Renal cortical epithelial cell (primary cell): ENCODE measurements around the gene EBI3. TPM values are rescaled to one million over a fixed set of nuclear protein-coding genes. Genes with fewer than 3 reads are reported as not detected.
"Not testable (repeated sequence)": the region's sequence is repeated elsewhere in the genome, so short reads cannot be mapped to it uniquely, and the experiment has no call there.

Experiments used
- DNase-seq: peaks from one replicate; pipeline ENCODE4 v3.0.0-alpha.2; 2011; ENCODE audit warnings: low read depth
- total RNA-seq: library from RNA; depleted of rRNA; stranded (reverse); fragments of >200 nt; gene quantifications from 2 replicates; pipeline ENCODE4 v1.2.3, GENCODE V29; 2014

The EBI3 gene
- total RNA-seq: 1.3 and 2.4 TPM in 2 replicates

GRCh38 chr19:4229179-4229931, at the start of gene EBI3:
Gene EBI3, plus strand, starts transcription at chr19:4229523. Its CDS starts 28 bp downstream, at chr19:4229551.
- DNase-seq: peak; percentile 82

- DNase-seq: no peak
Observed at GRCh38 chr19:4181053-4181508, 48.2 kb upstream of the EBI3 start.

DNA sequence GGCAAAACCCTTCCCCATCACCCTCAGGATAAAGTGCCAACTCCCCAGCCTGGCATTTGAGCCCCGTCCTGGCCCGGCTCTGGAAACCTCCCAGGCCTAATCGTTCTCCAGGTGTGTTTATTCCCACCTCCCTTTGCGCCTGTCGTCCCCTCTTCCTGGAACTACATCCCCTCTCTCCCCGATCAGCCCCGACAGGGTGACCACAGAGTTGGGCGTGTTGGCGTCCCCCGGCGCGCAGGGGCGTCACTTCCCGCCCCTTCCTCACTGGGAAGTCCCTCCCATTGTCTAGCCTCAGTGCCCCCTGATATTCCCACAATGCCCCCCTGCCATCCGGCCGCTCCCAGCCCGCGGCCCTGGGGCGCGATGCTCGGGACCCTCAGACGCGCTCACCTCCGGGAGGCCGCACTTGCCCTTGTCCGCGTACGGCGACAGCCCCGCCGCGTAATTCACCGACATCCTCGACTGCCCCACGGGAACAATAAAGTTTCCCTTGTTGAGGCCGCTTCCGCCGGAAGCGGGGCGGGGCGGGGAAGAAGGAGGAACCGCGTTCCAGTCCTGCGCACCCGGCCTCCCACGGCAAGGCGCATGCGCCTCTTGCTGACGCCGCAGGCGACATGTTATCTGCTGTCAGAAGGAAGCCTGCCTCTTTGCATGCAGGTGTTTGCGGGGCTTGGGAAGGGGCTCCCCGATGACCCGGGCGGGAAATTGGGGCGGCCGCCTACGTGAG, 47.1 kb upstream of the EBI3 start, which contains the start of the genes ANKRD24 and SIRT6:
ANKRD24 (plus strand) TSS at position 606 of the 727 bp plus-strand sequence. CDS start 3,737 bp downstream, outside the sequence.
SIRT6 (minus strand) TSS at position 480 of the 727 bp plus-strand sequence; CDS start at position 456, 24 bp downstream.
- DNase-seq: peak; percentile 87

DNA sequence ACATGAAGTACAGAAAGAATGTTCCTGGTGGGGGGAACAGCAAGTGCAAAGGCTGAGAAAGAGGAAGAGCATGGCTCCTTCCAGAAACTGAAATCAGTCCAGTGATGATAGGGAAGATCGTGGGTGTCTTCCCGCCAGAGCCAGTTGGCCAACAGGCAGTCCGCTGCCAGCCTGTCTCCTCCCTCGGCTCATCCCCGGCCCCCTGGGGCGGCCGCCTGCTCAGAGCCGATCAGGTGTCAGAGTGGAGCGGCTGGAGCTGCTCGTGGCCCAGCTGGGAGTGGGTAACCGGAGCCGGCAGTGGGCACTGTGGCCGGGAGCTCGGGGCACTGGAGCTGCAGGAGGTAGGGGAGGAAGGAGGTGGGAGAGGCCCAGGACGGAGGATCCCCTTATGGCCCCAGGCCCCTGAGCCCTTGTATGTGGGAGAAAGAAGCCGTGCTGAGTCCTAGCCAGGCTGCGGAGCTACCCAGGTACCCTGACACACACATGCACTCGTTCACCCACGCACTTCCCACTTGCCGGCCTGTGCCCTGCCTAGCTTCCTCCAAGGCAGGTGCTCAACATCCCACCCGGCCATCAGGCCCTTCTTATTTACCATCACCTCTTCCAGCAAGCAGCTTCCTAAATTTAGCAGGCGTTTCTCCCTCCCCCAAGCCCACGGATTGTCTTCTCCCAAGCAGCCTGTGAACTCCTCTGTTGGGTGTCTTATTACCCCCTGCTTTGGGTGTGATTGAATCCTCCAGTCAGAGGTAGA, 45.2 kb upstream of the EBI3 start:
- DNase-seq: no peak

DNA sequence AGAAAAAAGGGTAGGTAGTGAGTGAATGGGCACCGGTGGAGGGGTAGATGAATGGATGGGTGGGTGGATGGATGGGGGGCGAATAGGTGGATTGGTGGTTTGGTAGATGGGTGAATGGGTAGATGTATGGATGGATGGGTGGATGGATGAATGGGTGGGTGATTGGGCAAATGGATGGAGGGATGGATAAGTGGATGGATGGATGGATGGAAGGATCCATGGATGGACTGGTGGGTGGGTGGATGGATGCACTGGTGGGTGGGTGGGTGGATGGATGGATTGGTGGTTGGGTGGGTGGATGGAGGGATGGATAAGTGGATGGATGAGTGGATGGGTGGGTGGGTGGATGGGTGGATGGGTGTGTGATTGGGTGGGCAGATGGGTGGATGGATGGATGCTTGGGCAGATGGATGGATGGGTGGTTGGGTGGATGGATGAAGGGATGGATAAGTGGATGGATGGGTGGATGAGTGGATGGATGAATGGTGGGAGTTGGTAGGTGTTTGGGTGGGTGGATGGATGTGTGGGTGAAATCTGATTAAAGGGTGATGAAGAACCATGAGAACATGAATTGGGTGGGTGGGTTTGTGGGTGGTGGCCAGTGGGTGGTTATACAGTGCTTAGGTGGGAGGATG, 44.5 kb upstream of the EBI3 start:
- DNase-seq: no peak

- DNase-seq: no peak
Observed at GRCh38 chr19:4185413-4186086, 43.8 kb upstream of the EBI3 start.

DNA sequence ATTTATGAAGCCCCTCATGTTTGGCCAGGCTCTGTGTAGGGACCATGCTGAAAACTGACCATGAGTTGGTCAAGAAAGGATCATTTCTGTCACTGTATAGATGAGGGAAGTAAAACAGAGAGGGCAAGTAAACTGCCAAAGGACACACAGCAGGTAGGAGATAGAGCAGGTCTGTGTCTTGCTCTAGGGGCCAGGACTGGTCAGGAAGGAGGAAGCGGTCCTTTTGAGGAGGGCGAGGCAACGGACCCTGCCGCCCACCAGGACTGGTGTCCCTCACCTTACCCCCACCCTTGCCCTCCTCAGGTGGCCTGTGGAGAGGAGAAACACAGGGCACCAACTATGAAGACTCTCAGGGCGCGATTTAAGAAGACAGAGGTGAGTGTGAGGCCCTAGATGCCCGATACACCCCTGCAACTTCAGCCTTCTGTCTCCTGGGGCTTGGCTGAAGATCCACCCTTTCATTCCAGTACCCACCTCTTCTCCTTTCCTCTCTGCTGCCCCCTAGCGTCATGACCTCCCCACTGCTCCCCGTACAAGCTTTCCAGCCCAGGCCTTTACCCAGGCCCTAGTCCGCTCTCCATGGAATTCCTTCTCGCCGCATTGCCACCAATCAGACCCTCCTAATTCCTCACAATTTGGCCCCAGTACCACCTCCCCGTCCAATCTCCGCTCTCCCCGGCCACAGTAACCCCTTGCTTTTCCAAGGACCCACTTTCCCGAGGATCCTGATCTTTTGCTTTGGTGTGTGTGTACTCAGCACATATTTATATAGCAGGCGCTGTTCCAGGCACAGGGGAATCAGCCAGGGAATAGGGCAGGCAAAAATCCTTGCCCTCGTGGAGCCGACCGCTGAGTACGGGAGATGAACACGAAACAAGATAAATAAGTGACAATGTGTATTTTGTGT, 43.0 kb upstream of the EBI3 start:
- DNase-seq: peak; percentile 41

DNA sequence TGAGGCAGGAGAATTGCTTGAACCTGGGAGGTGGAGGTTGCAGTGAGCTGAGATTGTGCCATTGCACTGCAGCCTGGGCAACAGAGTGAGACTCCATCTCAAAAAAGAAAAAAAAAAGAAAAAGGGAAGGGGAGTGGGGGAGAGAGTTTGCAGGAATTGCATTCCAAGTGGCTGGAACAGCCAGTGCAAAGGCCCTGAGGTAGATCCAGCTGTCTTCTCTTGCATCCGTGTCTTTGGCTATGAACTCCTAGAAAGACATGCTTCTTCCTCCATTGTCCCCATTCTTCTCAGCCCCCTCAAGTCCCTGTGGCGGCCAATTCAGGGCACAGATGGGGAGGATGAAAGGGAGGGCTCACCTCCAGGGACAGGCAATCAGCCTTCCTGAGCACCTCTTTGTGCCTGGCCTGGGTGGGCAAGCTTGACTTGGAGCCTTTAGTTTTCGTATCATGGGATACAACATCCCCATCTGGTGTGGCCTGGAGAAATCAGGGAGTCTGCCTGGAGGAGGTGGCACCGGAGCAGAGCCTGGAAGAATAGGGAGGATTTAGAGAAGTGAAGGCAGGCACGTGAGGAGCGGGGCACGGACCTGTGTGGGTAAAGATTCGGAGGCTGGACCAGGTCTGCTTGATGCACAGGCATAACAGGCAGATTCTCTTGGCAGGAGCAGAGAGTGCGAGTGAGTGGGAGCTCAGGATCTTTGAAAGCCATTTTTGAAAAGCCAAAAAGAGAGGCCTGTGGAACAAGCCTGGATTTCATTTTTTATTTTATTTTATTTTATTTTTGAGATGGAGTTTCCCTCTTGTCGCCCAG, 41.8 kb upstream of the EBI3 start:
- DNase-seq: no peak

DNA sequence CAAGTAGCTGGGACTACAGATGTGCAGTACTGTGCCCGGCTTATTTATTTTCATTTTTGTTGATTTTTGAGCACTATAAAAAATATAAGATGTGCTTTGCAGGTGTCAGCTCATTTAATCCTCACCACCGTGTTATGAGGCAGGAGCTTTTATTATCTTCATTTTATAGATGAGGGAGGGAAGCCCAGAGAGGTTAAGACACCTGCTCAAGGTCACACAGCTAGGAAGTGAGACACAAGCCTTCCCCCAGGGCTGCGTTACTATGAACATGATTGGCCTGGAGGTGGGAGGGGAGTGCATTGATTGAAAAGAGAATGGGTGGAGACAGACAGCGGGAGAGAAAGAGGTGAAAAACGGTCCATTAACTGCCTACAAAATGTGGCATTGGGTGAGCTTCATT, 39.7 kb upstream of the EBI3 start:
- DNase-seq: no peak

DNA sequence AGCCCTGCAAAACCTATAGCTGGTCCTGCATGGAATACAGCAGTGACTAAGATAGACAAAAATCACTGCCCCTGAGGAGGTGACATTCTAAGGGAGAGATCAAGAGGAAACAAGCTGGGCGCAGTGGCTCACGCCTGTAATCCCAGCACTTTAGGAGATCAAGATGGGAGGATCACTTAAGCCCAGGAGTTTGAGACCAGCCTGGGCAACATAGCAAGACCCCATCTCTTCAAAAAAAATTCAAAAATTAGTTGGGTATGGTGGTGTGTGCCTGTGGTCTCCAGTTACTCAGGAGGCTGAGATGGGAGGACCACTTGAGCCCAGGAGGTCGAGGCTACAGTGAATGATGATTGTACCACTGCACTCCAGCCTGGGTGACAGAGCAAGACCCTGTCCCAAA, 36.8 kb upstream of the EBI3 start:
- DNase-seq: not testable (repeated sequence)

GRCh38 chr19:4194353-4194752, 35.0 kb upstream of the EBI3 start:
- DNase-seq: no peak

- no peak for DNase-seq
Observed at GRCh38 chr19:4196009-4196408, 33.3 kb upstream of the EBI3 start.

DNA sequence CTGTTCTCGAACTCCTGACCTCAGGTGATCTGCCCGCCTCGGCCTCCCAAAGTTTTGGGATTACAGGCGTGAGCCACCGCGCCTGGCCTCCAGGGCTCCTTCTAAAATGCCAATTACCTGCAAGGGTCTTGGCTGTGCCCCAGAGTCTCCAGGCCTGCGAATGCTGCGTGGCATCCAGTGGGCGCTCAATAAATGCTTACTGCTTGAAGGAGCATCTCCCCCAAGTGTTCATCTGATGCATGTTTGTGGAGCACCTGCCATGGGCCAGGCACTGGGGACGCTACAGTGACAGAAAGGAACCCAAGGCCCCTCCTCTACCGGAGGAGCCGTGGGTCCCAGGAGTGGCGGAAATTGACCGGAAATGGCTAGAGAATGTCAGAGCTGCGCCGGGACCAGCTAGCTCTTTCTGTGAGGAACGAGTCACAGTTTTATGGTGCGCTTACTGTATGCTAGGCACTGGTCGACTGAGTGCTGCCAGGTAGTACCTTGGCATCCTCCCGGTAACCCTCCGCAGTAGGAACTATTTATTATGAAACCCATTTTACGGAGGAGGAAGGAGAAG, 32.7 kb upstream of the EBI3 start:
- no peak for DNase-seq

GRCh38 chr19:4197228-4197624, 32.1 kb upstream of the EBI3 start:
- no peak for DNase-seq

DNA sequence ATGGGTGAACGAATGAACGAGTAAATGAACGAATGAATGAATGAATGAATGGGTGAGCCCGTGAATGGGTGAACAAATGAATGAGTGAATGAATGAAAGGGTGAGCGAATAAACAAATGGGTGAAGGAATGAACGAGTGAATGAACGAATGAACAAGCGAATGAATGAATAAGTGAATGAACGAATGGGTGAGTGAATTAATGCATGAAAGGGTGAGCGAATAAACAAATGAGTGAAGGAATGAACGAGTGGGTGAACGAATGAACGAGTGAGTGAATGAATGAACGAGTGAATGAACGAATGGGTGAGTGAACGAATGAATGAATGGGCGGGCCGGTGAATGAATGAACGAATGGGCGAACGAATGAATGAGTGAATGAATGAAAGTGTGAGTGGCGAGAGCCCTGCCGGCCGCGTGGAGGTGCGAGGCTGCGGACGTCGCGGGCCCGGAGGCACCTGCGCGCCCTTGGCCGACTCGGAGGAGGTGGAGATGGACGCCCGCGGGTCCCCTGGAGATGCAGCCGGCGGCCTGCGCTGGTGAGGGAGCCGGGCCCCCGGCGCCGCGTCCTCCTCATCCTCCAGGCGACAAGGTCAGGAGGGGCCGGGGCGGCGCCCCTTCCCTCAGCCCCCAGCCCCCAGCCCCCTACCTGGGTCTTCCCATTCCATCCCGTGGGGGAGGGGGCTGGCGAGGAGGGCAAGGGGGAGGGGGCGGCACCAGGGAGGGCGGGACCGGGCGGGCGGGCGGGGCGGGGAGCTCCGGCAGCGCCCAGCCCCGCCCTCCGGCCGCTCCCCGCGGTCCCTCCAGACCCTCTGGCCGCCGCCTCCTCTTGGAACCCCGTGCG, 31.5 kb upstream of the EBI3 start:
- peak; percentile 18 for DNase-seq

DNA sequence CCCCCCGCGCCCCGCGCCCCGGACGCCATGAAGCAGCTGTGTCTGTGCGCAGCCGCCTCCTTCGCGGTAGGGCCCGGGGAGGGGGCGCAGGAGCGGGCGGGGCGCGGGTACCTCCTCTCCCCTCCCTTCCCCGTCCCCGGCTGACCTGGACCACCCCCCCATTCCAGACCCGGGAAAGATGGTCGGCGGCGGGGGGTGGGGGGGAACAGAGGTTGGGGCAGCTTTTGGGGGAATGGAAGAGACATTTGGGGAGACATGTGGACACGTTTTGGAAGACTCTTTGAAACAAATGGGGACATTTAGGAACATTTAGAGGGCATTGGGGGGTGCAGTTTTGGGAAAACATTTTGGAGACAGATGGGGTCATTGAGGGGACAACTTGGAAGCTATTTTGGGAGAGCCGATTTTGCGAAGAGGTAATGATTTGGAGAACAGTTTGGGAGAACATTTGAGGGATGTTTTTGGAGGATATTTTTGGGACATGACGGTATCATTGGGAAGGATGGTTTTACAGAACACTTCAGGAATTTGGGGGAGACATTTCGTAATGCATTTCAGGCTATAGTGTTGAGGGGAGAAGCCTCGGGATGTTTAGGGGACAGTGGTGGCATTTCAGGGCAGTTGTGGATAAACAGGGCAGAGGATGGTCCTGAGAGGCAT, 30.7 kb upstream of the EBI3 start:
- DNase-seq: no peak

- no peak for DNase-seq
Observed at GRCh38 chr19:4199699-4200293, 29.5 kb upstream of the EBI3 start.
